Nephron (organoid): ENCODE measurements around the gene KCNJ11.

Experiments used
- H3K27ac Mint-ChIP-seq, 3 experiments: 2 replicates each; pipeline ENCODE4 v1.8.0; 2020; ENCODE audit warnings: mixed read lengths in 3 of 3, mild to moderate bottlenecking in 2 of 3, moderate library complexity in 1 of 3
- H3K27me3 Mint-ChIP-seq: 2 replicates; pipeline ENCODE4 v1.8.0; 2021; ENCODE audit warnings: low read depth, mild to moderate bottlenecking, moderate library complexity, mixed read lengths
- H3K36me3 Mint-ChIP-seq: 2 replicates; pipeline ENCODE4 v1.8.0; 2020; ENCODE audit warnings: low read depth, mixed read lengths
- H3K4me1 Mint-ChIP-seq: 2 replicates; pipeline ENCODE4 v1.8.0; 2020; ENCODE audit warnings: mixed read lengths
- H3K4me3 Mint-ChIP-seq, 3 experiments: 2 replicates each; pipeline ENCODE4 v1.8.0; 2020; ENCODE audit warnings: mild to moderate bottlenecking in 3 of 3, mixed read lengths in 3 of 3, moderate library complexity in 2 of 3
- H3K9me3 Mint-ChIP-seq: 2 replicates; pipeline ENCODE4 v1.8.0; 2020; ENCODE audit warnings: mixed read lengths
- CTCF ChIP-seq, 3 experiments: fragments of 200-600 bp; sonication (generic); IDR thresholded peaks; one replicate each; pipeline ENCODE4 v1.5.0; 2021; ENCODE audit warnings: antibody characterized with exemption in 3 of 3; ENCODE audit not compliant: unreplicated experiment in 3 of 3

The KCNJ11 gene

DNA sequence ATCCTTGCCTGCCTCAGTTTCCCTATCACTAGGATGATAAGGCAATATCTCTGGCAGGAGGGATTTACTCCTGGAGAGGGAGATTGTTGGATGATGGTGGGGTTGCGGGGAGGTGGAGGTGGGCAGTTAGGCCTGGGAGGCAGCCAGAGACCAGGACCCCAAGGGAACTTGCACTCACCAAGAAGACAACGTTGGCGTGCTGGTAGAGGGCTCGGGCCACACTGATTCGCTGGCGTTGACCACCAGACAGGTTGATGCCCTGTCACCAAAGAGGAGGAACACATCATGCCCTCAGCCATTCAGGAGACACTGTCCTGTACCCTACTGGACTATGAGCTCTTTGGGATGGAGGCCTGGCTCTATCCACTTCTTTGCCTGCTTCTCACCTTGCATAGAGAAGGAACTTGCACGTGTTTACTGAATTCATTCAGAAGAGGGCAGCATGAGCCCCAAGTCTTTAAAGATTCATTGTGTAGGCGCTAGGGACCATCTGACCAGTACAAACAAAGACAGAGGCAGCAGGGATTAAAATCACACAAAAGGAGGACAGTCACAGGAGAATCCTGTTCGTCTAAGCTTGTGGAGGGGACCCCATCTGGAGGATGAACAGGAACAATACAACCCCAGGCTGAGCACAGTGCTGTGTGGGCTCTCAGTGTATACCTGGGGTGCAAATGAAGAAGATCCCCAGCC, 24.2 kb upstream of the KCNJ11 start:
- Mint-ChIP-seq H3K27me3 (peaks cover 13% of the 10 kb centered on the region), H3K9me3 (no peaks in the 10 kb centered on the region)
- TF ChIP-seq CTCF (IDR thresholded peaks at IDR 0.05; ENCODE audit: unreplicated experiment in 3 of 3) = no peak

GRCh38 chr11:17411418-17411817, 23.0 kb upstream of the KCNJ11 start:
- H3K4me1 Mint-ChIP-seq = no peaks in the 10 kb centered on the region
- no peaks in the 10 kb centered on the region for H3K36me3 Mint-ChIP-seq
- no peaks in the 10 kb centered on the region for H3K9me3 Mint-ChIP-seq
- peaks cover 12% of the 10 kb centered on the region for H3K27me3 Mint-ChIP-seq
- TF ChIP-seq CTCF (IDR thresholded peaks at IDR 0.05; ENCODE audit: unreplicated experiment in 3 of 3) = no peak
- no peak overlapping the region for H3K4me3 Mint-ChIP-seq
- H3K27ac Mint-ChIP-seq = no peak overlapping the region

More for the DNA sequence above, 24.2 kb upstream of the KCNJ11 start:
- Mint-ChIP-seq H3K4me1 (no peaks in the 10 kb centered on the region), H3K36me3 (no peaks in the 10 kb centered on the region), H3K4me3 (no peak overlapping the region), H3K27ac (no peak overlapping the region)

DNA sequence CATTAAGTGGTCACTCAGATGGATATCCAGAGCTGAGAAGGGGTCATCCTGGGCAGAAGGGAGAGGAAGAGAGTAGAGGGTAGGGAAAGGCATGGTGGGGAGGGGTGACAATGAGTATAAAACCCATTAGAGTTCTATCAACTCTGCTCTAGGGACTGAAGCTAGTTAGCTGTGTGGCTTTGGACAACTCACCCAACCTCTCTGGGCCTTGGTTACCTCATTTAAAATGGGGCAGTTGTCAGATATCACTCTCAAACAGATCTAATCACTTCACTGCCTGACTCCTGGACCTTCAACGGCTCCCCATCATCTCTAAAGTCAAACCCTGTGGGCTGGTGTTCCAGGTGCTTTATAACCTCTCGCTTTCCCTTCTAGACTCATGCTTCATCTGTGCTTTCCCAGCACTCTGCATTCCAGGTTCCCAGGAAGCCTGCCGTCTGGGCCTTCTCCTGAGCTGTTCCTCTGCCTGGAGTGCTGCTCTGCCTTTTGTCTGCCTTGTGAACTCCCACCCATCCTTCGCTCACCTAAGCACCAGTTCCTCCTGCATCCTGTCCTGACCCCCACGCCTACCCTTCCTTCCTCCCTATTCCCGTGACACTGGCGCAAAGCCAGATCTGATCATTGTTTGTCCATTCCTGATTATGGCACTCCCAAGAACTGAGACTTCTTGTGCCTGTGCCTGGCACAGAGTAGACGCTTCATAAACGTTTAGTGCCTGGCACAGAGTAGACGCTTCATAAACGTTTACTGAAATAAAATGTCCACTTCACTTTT, 22.3 kb upstream of the KCNJ11 start:
- no peak for TF ChIP-seq CTCF (IDR thresholded peaks at IDR 0.05; ENCODE audit: unreplicated experiment in 3 of 3)
- Mint-ChIP-seq H3K27me3 (peaks cover 14% of the 10 kb centered on the region), H3K36me3 (no peaks in the 10 kb centered on the region), H3K27ac (no peak overlapping the region), H3K4me3 (no peak overlapping the region), H3K9me3 (no peaks in the 10 kb centered on the region), H3K4me1 (peaks cover 3% of the 10 kb centered on the region)

DNA sequence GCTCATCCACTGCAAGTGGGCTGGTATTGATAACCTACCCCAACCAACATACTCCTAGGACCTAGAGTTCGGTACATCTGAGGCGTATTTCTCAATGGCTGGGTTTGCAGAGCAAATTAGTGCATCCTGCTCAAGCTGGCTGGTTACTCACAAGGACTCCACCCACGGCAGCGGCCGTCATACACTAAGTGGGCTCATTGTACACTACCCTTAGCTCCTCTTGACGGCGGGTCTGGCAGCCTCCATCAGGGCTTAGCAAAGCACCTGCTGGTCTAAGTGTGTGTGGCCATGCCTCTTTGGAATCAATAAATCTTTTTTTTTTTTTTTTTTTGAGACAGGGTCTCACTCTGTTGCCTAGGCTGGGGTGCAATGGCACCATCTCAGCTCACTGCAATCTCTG, 20.2 kb upstream of the KCNJ11 start:
- no peak for TF ChIP-seq CTCF (IDR thresholded peaks at IDR 0.05; ENCODE audit: unreplicated experiment in 3 of 3)
- peaks cover 17% of the 10 kb centered on the region for H3K27me3 Mint-ChIP-seq
- peaks cover 8% of the 10 kb centered on the region for H3K4me1 Mint-ChIP-seq
- no peaks in the 10 kb centered on the region for H3K9me3 Mint-ChIP-seq
- no peak overlapping the region for H3K4me3 Mint-ChIP-seq
- no peak overlapping the region for H3K27ac Mint-ChIP-seq
- H3K36me3 Mint-ChIP-seq = no peaks in the 10 kb centered on the region

DNA sequence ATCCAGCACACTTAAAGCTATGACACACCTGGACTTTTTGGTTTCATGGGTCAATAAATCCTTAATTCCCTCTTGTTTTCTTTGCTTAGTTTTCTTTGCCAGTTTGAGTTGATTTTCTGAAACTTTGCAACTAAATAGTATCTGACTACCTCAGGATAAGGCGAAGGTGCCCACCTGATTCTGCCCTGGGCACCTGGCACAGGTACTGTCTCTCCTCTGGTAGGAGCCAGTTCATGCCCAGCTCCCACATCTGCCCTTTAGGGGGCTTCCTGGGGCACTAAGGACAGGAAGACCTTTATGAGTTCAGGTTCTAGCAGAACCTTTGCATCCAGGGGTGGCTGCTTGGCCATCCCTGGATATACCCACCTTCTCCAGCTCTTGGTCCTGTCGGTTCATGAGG, 19.6 kb upstream of the KCNJ11 start:
- H3K27me3 Mint-ChIP-seq = peaks cover 13% of the 10 kb centered on the region
- H3K4me1 Mint-ChIP-seq = peaks cover 8% of the 10 kb centered on the region
- H3K9me3 Mint-ChIP-seq = no peaks in the 10 kb centered on the region
- no peak overlapping the region for H3K27ac Mint-ChIP-seq
- TF ChIP-seq CTCF (IDR thresholded peaks at IDR 0.05; ENCODE audit: unreplicated experiment in 3 of 3) = no peak
- H3K4me3 Mint-ChIP-seq = no peak overlapping the region
- H3K36me3 Mint-ChIP-seq = no peaks in the 10 kb centered on the region
